ENCODE measurements around the gene KLHL33. TPM values are rescaled to one million over a fixed set of nuclear protein-coding genes. Genes with fewer than 3 reads are reported as not detected.

Gene KLHL33
- total and polyA plus RNA-seq, 8 donors, result 0.20 to 0.39 (median 0.29) TPM

GRCh38 chr14:20436363-20436755 lies 393 bp upstream of the KLHL33 start:
- TF ChIP-seq CTCF (IDR thresholded peaks at IDR 0.05), result no peak
- Histone ChIP-seq H3K4me3 (no peak overlapping the region), H3K27me3 (peaks cover 0 to 18% of the 10 kb centered on the region in 2 donors), H3K36me3 (no peaks in the 10 kb centered on the region), H3K27ac (no peak overlapping the region), H3K4me1 (peaks cover 0 to 9% of the 10 kb centered on the region in 2 donors), H3K9me3 (no peaks in the 10 kb centered on the region)
- ATAC-seq (no peak), DNase-seq (no peak)
- intact Hi-C loops (cut with DNase I), result no loop called here

GRCh38 chr14:20434701-20435581 lies 1.0 kb downstream of the KLHL33 start:
- H3K36me3 ChIP-seq, result no peaks in the 10 kb centered on the region
- intact Hi-C loops (cut with DNase I), result no loop called here
- peak overlapping the region; percentile 11 to 17 for H3K4me3 ChIP-seq
- peaks cover 0 to 6% of the 10 kb centered on the region in 2 donors for H3K4me1 ChIP-seq
- no peak overlapping the region for H3K27ac ChIP-seq
- DNase-seq (peak in 2 of 4 donors; percentile 39 to 73), ATAC-seq (peak; percentile 22)
- peaks cover 0 to 18% of the 10 kb centered on the region in 2 donors for H3K27me3 ChIP-seq
- TF ChIP-seq CTCF (IDR thresholded peaks at IDR 0.05), result no peak
- no peaks in the 10 kb centered on the region for H3K9me3 ChIP-seq

- peaks cover 0 to 4% of the 10 kb centered on the region in 2 donors for H3K27me3 ChIP-seq
- no peak for TF ChIP-seq CTCF (IDR thresholded peaks at IDR 0.05)
- no peak for DNase-seq
- peaks cover 7 to 20% of the 10 kb centered on the region in 2 donors for H3K4me1 ChIP-seq
- peak; percentile 68 for ATAC-seq
- H3K36me3 ChIP-seq, result no peaks in the 10 kb centered on the region
- intact Hi-C loops (cut with DNase I), result no loop called here
- H3K4me3 ChIP-seq, result no peak overlapping the region
- H3K27ac ChIP-seq, result no peak overlapping the region
- H3K9me3 ChIP-seq, result no peaks in the 10 kb centered on the region
Observed at GRCh38 chr14:20429801-20430669, 5.9 kb downstream of the KLHL33 start.

GRCh38 chr14:20428802-20429201 lies 7.2 kb downstream of the KLHL33 start:
- ATAC-seq (no peak), DNase-seq (no peak)
- H3K4me3 ChIP-seq, result no peak overlapping the region
- no peak for TF ChIP-seq CTCF (IDR thresholded peaks at IDR 0.05)
- no peaks in the 10 kb centered on the region for H3K9me3 ChIP-seq
- no peaks in the 10 kb centered on the region for H3K36me3 ChIP-seq
- H3K4me1 ChIP-seq, result peaks cover 7 to 20% of the 10 kb centered on the region in 2 donors
- intact Hi-C loops (cut with DNase I), result no loop called here
- no peaks in the 10 kb centered on the region for H3K27me3 ChIP-seq
- no peak overlapping the region for H3K27ac ChIP-seq

GRCh38 chr14:20428010-20428365 lies 8.0 kb downstream of the KLHL33 start:
- DNase-seq (no peak), ATAC-seq (no peak)
- H3K9me3 ChIP-seq, result no peaks in the 10 kb centered on the region
- no peak for TF ChIP-seq CTCF (IDR thresholded peaks at IDR 0.05)
- H3K4me1 ChIP-seq, result peaks cover 7 to 20% of the 10 kb centered on the region in 2 donors
- H3K27ac ChIP-seq, result peak overlapping the region in 1 of 2 donors; percentile 87
- intact Hi-C loops (cut with DNase I), result no loop called here
- no peaks in the 10 kb centered on the region for H3K27me3 ChIP-seq
- no peaks in the 10 kb centered on the region for H3K36me3 ChIP-seq
- H3K4me3 ChIP-seq, result peak overlapping the region in 1 of 2 donors; percentile 18

Measured in left lung (tissue), 10 donors.